Measurements from ENCODE around the gene CDC42. TPM values are rescaled to one million over a fixed set of nuclear protein-coding genes. Genes with fewer than 3 reads are reported as not detected.

The CDC42 gene
- total RNA-seq, 1 experiment from 2014 or later = 223 TPM

DNA sequence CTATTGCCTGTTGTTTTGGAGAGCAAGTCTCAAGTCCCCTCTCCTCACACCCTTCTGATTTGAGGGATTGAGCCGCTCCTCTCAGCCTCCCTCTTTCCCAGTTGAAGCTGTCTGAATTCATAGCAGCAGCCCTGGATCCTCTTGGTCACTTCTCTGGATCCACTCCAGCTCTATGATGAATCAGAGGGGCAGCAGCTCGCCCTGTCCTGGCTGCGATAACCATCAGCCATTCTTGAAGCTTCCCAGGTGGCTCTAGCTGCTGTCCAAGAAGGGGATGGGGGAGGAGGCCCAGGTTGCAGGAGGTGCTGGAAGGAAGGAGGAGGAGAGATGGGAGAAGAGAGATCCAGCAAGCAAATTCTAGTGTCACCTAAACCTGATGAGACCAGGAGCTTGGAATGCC lies 59.1 kb downstream of the CDC42 start:
- H3K79me2 ChIP-seq (ENCODE audit: low read length) = peaks cover 7% of the 10 kb centered on the region
- no peak for DNase-seq
- peaks cover 3% of the 10 kb centered on the region; the same call in 1 of the 2 replicates for H3K36me3 ChIP-seq (ENCODE audit: insufficient read depth, low read length)
- H2AFZ ChIP-seq (ENCODE audit: low read length) = no peak overlapping the region
- H4K20me1 ChIP-seq (ENCODE audit: insufficient read depth, low read depth, low read length) = peaks cover 13% of the 10 kb centered on the region
- no peaks in the 10 kb centered on the region for H3K27me3 ChIP-seq (ENCODE audit: low read length)
- no peaks in the 10 kb centered on the region for H3K9me2 ChIP-seq (replicated peaks; ENCODE audit: insufficient read depth, low read length)
- H3K4me1 ChIP-seq (ENCODE audit: low read length) = no peaks in the 10 kb centered on the region
- no peak overlapping the region for H3K4me2 ChIP-seq (ENCODE audit: low read depth, low read length, poor library complexity, severe bottlenecking)
- no peak overlapping the region for H3K27ac ChIP-seq (ENCODE audit: low read length)
- no peak overlapping the region for H3K9ac ChIP-seq (ENCODE audit: low read length)
- no peak overlapping the region for H3K4me3 ChIP-seq (ENCODE audit: low read length)
- no peaks in the 10 kb centered on the region for H3K9me3 ChIP-seq (ENCODE audit: low read length)

DNA sequence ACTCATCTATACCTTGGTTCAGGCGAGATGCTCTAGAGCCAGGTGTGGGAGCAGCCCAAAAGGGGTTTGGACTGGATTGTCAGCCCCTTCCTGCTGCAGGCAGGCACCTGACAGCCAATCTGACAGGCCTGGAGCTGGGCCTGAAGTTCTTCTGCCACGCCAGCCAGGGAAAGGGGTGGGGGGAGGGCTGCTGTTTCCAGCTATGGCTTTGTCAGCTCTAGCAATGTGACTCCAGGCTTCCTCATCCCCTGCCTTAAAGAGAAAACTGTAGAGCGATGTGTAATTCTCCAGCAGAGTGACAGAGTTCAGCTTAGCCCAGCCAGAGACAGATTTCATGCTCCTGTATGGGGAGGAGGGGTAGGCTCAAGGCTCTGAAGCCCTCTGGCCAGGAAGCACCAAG lies 60.0 kb downstream of the CDC42 start:
- Histone ChIP-seq H2AFZ (ENCODE audit: low read length) (no peak overlapping the region), H3K79me2 (ENCODE audit: low read length) (no peaks in the 10 kb centered on the region), H3K9me2 (replicated peaks; ENCODE audit: insufficient read depth, low read length) (no peaks in the 10 kb centered on the region), H3K9me3 (ENCODE audit: low read length) (no peaks in the 10 kb centered on the region), H4K20me1 (ENCODE audit: insufficient read depth, low read depth, low read length) (peaks cover 22% of the 10 kb centered on the region), H3K4me2 (ENCODE audit: low read depth, low read length, poor library complexity, severe bottlenecking) (no peak overlapping the region), H3K9ac (ENCODE audit: low read length) (no peak overlapping the region), H3K27me3 (ENCODE audit: low read length) (no peaks in the 10 kb centered on the region), H3K27ac (ENCODE audit: low read length) (no peak overlapping the region), H3K4me1 (ENCODE audit: low read length) (no peaks in the 10 kb centered on the region), H3K36me3 (ENCODE audit: insufficient read depth, low read length) (no peaks in the 10 kb centered on the region), H3K4me3 (ENCODE audit: low read length) (no peak overlapping the region)
- no peak for DNase-seq

DNA sequence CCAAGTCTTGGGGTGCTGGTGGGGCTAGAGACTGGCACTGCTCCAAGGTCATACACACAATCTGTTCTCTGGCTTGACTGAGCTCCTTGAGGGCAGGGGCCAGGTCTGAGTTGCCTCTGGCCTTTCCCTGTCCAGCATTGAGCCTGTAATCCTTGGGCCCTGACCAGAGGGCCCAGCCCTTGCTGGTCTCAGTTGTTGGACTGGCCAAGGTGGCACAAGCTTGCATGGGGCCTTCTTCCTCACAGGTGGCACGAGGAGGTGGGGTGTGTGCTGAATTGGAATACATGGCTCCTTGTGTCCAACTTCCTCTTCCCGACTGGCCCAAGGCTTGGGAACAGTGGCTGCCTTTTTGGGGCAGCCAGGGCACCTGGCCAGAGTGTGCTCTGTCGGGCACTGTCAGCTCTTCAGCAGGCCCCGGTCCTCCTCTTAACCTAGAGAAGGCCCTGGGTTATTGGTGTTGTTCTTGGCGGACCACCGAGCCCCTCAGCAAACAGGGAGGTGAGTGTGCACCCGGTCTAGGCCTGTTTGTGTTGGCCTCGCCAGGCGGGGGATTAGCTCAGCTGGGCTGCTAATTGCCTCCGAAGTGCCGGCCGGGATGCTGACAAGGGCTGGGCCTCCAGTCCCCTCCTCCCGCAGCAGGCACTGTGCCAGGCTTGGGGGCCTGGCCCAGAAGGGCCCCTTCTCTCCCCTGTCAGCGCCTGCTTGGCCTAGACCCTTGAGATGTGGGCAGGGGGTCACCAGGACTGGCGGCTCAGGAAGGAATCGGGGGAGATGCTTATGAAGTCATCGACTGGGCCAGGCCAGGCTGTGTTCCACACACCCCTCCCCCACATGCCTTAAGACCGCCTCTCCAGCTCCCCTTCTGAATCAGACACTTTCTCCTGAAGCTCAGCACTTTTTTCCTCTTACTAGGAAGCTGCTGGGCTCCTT lies 61.8 kb downstream of the CDC42 start:
- Histone ChIP-seq H3K9ac (ENCODE audit: low read length) (no peak overlapping the region), H3K27ac (ENCODE audit: low read length) (no peak overlapping the region)

DNA sequence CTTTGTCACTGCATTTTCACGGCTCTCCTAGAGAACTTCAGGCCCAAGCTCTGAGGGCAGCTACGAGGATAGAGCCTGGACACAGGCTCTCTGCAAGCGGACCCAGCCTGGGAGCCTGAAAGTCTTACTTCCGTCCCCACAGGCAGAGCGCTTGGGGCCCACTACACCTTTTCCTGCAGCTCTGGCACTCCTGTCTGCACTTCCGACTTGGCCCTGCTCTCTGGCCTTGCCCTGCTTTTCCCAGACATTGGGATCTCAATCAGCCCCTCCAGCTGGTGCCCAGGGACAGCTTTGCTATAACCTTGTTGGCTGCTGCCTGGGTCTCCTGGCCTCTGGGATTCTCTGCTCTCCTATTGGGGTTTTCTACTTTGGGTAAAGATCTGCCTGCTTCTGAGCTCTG lies 62.8 kb downstream of the CDC42 start:
- Histone ChIP-seq H4K20me1 (ENCODE audit: insufficient read depth, low read depth, low read length) (peaks cover 34% of the 10 kb centered on the region), H3K9ac (ENCODE audit: low read length) (no peak overlapping the region), H3K4me2 (ENCODE audit: low read depth, low read length, poor library complexity, severe bottlenecking) (no peak overlapping the region), H3K27ac (ENCODE audit: low read length) (no peak overlapping the region), H3K9me2 (replicated peaks; ENCODE audit: insufficient read depth, low read length) (no peaks in the 10 kb centered on the region), H3K4me1 (ENCODE audit: low read length) (no peaks in the 10 kb centered on the region), H3K27me3 (ENCODE audit: low read length) (no peaks in the 10 kb centered on the region), H2AFZ (ENCODE audit: low read length) (no peak overlapping the region), H3K9me3 (ENCODE audit: low read length) (no peaks in the 10 kb centered on the region), H3K4me3 (ENCODE audit: low read length) (no peak overlapping the region), H3K36me3 (ENCODE audit: insufficient read depth, low read length) (no peaks in the 10 kb centered on the region), H3K79me2 (ENCODE audit: low read length) (no peaks in the 10 kb centered on the region)
- DNase-seq = no peak

More for the DNA sequence above, 61.8 kb downstream of the CDC42 start:
- no peak for DNase-seq
- H3K9me3 ChIP-seq (ENCODE audit: low read length) = no peaks in the 10 kb centered on the region
- no peaks in the 10 kb centered on the region for H3K9me2 ChIP-seq (replicated peaks; ENCODE audit: insufficient read depth, low read length)
- H3K4me3 ChIP-seq (ENCODE audit: low read length) = no peak overlapping the region
- H3K27me3 ChIP-seq (ENCODE audit: low read length) = no peaks in the 10 kb centered on the region
- no peaks in the 10 kb centered on the region for H3K36me3 ChIP-seq (ENCODE audit: insufficient read depth, low read length)
- no peak overlapping the region for H2AFZ ChIP-seq (ENCODE audit: low read length)
- no peaks in the 10 kb centered on the region for H3K79me2 ChIP-seq (ENCODE audit: low read length)
- no peak overlapping the region for H3K4me2 ChIP-seq (ENCODE audit: low read depth, low read length, poor library complexity, severe bottlenecking)
- peaks cover 33% of the 10 kb centered on the region for H4K20me1 ChIP-seq (ENCODE audit: insufficient read depth, low read depth, low read length)
- no peaks in the 10 kb centered on the region for H3K4me1 ChIP-seq (ENCODE audit: low read length)

DNA sequence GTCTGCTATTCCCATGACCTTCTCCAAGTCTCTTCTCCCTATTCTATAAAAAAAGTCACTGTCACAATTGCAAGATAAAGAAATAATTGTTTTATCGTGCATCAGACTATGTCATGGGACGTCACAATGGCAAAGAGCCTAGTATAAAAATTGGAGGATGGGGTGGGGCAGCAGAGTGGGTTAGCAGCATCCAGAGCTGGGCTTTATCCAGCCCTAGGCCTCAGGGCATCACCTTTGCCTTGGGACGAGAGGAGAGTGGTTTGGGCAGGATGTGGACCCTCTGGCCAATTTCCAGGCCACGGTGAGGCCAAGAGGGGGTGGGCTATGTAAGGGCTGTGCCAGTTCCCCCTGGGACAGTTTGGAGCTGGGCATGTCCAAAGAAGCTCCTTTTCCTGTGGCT lies 64.7 kb downstream of the CDC42 start:
- H3K4me2 ChIP-seq (ENCODE audit: low read depth, low read length, poor library complexity, severe bottlenecking) = no peak overlapping the region
- no peaks in the 10 kb centered on the region for H3K4me1 ChIP-seq (ENCODE audit: low read length)
- no peaks in the 10 kb centered on the region for H3K9me2 ChIP-seq (replicated peaks; ENCODE audit: insufficient read depth, low read length)
- no peaks in the 10 kb centered on the region for H3K79me2 ChIP-seq (ENCODE audit: low read length)
- H4K20me1 ChIP-seq (ENCODE audit: insufficient read depth, low read depth, low read length) = peaks cover 39% of the 10 kb centered on the region
- H3K4me3 ChIP-seq (ENCODE audit: low read length) = no peak overlapping the region
- no peak overlapping the region for H3K9ac ChIP-seq (ENCODE audit: low read length)
- H3K27ac ChIP-seq (ENCODE audit: low read length) = no peak overlapping the region
- H3K36me3 ChIP-seq (ENCODE audit: insufficient read depth, low read length) = no peaks in the 10 kb centered on the region
- H3K9me3 ChIP-seq (ENCODE audit: low read length) = no peaks in the 10 kb centered on the region
- DNase-seq = no peak
- H3K27me3 ChIP-seq (ENCODE audit: low read length) = no peaks in the 10 kb centered on the region
- H2AFZ ChIP-seq (ENCODE audit: low read length) = no peak overlapping the region

DNA sequence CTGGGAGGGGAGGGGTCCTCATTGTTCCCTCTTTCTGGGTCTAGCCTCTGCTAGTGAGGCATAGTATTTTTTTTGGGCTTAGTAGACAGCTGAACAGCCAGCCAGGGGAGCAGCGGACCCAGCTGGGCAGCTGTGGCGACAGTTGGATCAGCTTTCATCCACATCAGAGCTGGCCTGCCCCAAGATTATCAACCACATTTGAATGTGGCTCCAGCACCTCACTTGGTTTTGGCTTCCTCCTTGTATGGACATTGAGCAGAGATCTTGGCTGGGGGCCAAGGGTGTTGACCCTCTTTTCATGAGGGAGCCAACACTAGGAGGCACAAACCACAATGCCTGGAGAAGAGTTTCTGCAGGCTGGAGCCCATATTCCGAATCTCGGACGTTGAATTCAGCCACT lies 65.3 kb downstream of the CDC42 start:
- Histone ChIP-seq H3K9me2 (replicated peaks; ENCODE audit: insufficient read depth, low read length) (no peaks in the 10 kb centered on the region), H4K20me1 (ENCODE audit: insufficient read depth, low read depth, low read length) (peaks cover 44% of the 10 kb centered on the region), H3K9me3 (ENCODE audit: low read length) (no peaks in the 10 kb centered on the region), H3K79me2 (ENCODE audit: low read length) (no peaks in the 10 kb centered on the region), H2AFZ (ENCODE audit: low read length) (no peak overlapping the region), H3K9ac (ENCODE audit: low read length) (no peak overlapping the region), H3K4me2 (ENCODE audit: low read depth, low read length, poor library complexity, severe bottlenecking) (no peak overlapping the region), H3K4me3 (ENCODE audit: low read length) (no peak overlapping the region), H3K4me1 (ENCODE audit: low read length) (no peaks in the 10 kb centered on the region), H3K27me3 (ENCODE audit: low read length) (no peaks in the 10 kb centered on the region), H3K27ac (ENCODE audit: low read length) (no peak overlapping the region), H3K36me3 (ENCODE audit: insufficient read depth, low read length) (no peaks in the 10 kb centered on the region)
- DNase-seq = no peak

DNA sequence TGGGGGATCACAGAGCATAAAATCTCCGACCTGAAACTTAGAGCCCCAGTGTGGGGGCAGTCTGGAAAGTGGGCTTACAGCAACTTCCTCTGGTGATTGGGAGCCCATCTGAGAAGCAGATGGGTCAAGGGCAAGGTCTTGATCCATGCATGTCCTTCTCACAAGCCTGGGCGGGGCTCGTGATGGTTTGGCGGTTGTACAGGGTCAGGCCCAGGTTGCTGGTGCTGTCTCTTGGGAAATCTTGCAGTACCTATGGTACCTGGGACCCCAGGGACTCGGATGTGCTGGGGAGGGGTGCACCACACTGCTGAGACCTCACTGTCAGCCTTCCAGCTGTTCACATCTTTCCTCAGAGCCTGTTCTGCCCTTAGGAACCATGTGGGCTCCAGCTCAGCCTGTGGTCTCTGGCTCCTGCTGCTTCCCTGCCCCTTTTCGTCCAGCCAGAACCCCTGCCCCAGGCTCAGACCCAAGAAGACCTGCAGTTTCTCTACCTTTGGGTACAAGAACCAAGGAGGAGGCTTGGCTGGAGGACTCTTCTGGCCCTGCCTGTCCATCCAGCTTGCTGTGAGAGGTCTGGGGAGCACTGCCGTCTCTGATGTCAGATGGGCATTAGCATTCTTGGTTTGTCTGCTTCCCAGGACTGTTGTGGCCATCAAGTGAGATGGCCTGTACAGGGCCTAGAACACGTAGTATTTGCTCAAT lies 65.9 kb downstream of the CDC42 start:
- no peak overlapping the region for H3K4me3 ChIP-seq (ENCODE audit: low read length)
- no peaks in the 10 kb centered on the region for H3K27me3 ChIP-seq (ENCODE audit: low read length)
- no peaks in the 10 kb centered on the region for H3K36me3 ChIP-seq (ENCODE audit: insufficient read depth, low read length)
- no peaks in the 10 kb centered on the region for H3K9me2 ChIP-seq (replicated peaks; ENCODE audit: insufficient read depth, low read length)
- no peaks in the 10 kb centered on the region for H3K79me2 ChIP-seq (ENCODE audit: low read length)
- no peak overlapping the region for H3K27ac ChIP-seq (ENCODE audit: low read length)
- no peak for DNase-seq
- peaks cover 44% of the 10 kb centered on the region for H4K20me1 ChIP-seq (ENCODE audit: insufficient read depth, low read depth, low read length)
- H3K4me2 ChIP-seq (ENCODE audit: low read depth, low read length, poor library complexity, severe bottlenecking) = no peak overlapping the region
- no peaks in the 10 kb centered on the region for H3K9me3 ChIP-seq (ENCODE audit: low read length)
- no peaks in the 10 kb centered on the region for H3K4me1 ChIP-seq (ENCODE audit: low read length)
- H2AFZ ChIP-seq (ENCODE audit: low read length) = no peak overlapping the region
- H3K9ac ChIP-seq (ENCODE audit: low read length) = no peak overlapping the region

DNA sequence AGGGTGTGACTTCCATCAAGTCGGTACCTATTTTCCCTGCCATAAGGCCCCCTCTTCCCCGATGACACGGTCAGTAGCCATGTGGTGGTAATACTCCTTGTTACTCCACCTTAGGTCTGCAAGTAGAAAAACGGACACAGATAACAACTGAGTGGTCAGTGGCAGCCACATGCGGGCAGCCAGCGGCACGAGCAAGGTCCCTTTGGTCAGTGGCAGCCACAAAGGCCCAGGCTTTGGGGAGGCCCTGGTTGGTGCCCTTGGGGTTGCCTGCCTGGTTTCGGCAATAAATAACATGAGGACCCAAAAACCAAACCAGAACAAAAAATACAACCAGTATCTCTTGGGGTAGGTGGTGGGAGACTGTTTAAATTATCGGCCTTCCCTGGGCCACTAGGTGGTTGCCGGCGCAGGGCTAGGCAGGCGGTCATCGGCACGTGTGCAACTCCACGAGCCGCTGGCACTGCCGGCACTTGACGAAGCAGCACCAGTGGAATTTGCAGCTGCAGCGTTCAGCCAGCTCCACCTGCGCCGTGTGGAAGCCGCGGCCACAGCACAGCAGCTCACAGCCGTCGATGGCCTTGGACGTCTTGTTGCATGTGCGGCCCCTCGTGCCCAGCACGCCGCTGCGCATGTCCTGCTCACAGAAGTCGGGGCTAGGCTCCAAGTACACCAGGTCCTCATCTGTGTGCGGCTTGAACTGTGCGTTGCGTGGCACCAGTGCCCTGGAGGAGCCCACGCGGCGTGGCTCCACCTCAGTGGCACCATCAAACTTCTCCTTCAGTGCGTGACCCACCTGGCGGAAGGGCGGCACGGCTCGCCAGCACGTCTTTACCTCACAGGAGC lies 67.3 kb downstream of the CDC42 start:
- Histone ChIP-seq H3K9me3 (ENCODE audit: low read length) (no peaks in the 10 kb centered on the region), H3K4me1 (ENCODE audit: low read length) (no peaks in the 10 kb centered on the region), H3K9me2 (replicated peaks; ENCODE audit: insufficient read depth, low read length) (no peaks in the 10 kb centered on the region), H3K36me3 (ENCODE audit: insufficient read depth, low read length) (no peaks in the 10 kb centered on the region), H3K9ac (ENCODE audit: low read length) (no peak overlapping the region), H3K79me2 (ENCODE audit: low read length) (no peaks in the 10 kb centered on the region), H4K20me1 (ENCODE audit: insufficient read depth, low read depth, low read length) (peaks cover 41% of the 10 kb centered on the region), H3K27ac (ENCODE audit: low read length) (no peak overlapping the region), H3K4me3 (ENCODE audit: low read length) (no peak overlapping the region), H3K4me2 (ENCODE audit: low read depth, low read length, poor library complexity, severe bottlenecking) (no peak overlapping the region), H2AFZ (ENCODE audit: low read length) (no peak overlapping the region), H3K27me3 (ENCODE audit: low read length) (no peaks in the 10 kb centered on the region)
- no peak for DNase-seq

Measured in Karpas-422 (cell line).